ENCODE results near the gene SLC22A17.
A peak's percentile ranks its signal among the peaks of the same experiment; 100 is the strongest.

SLC22A17 gene

DNA sequence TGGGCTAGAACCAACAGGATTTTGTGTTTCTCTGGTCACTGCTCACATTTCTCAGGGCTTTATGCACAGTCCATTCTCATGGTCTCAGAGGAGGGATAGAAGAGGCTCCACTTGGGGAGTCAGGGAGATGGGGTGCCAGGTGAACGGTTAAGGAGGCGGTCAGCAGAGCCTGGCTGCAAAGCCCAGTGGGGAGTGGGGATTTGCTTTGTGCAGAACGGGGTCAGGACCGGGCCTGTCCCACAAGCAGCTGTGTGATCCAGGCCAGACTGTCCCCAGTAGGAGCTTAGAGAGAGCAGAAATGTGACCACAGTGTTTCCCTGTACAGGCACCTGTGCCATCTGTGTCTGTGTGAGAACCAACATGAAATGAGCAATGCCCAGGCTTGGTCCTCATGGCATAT is 28.3 kb upstream of the SLC22A17 start:
- ATAC-seq = no peak

DNA sequence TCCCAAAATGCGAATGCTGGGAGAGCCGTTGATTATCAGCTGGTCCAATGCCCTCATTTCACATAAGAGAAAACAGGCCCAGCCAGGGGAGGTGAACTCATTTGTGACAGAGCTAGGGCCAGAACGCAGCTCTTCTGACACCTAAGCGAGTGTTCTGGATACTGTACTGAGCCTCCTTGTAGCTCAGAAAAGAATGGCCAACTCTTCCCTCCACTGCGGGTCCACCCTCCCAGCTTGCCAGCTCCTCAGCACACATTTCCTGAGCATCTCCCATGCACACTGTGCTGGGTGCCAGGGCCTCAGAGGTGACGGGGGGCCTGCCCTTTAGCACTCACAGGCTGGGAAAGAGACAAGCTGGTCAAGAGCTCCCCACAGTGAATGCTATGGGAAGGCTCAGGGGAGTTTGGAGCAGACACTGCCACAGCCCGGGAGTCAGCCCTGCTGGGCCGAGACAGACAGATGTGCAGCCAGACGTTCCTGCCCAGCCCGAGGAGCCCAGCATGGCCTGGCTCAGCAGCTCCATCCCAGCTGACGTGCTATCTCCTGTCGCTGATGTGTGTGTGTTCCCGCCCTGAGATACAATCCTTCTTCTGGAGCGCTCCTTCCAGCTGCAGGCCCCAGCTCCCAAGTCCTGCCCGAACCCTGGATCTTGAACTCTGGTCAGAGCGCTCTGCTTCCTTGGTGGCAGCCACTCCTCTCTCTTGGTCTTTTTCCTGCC is 27.7 kb upstream of the SLC22A17 start:
- ATAC-seq = no peak

DNA sequence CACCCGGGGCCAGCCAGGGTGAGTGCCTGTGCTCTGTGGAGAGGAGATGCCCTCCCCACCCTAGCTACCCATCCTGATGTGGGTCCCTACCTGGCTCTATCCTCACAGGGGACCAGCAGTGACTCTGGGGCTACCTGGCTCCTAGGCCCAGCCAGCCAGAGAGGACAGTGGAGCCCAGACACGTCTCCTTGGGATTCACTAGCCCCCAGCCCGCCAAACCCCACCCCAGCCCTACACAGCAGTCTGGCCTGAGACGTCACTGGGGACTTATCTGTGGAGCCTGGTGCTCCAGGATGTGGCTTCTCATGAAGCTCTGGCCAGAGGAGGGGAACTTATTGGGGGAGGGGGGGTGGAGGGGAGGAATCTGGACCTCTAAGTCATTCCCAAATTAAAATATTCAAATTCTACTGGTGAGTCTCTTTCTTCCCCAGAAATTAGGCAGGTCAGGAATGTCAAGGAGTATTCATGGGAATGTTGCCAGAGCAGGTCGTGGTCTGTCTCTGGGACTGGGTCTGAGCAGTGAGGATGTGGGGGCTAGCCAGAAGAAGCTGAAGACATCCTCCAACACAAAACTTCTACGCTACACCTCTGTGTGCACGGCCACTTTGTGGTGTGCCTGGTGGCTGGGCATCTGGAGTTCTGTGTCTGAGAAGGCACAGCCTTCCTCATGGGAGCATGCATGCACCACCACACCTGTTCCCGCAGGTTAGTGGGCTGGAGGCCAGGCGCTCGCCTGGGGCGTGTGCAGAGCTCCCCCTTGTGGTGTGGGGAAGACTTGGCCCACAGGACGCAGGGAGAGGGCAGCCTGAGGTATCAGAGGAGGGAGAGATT is 26.9 kb upstream of the SLC22A17 start:
- peak; percentile 77 to 80 for ATAC-seq

DNA sequence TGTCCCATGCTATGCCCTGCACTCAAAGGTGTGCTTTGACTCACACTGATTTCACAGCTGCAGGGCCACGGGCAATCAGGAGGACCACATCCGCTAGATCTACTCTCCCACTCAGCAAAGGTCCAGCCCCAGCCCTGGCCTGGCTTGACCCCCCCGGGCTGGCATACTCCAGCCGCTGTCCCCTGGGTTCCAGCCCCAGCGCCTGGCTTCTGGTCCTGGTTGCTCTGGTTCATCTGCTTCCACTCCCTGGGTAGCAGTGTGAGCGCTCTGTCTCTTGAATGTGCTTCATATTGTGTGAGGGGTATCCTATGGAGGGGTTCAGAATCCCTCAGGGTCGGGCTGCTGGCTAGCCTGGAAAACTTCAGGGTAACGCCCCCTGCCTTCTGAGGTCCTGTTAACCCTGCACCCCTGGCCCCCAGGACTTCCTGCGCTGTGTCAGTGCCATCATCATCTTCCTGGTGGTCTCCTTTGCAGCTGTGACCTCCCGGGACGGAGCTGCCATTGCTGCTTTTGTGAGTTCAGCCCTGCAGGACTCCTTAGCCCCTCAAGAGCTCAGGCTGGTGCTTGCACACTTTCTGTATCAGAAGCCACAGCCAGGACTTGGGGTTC is 26.0 kb upstream of the SLC22A17 start:
- ATAC-seq = no peak

DNA sequence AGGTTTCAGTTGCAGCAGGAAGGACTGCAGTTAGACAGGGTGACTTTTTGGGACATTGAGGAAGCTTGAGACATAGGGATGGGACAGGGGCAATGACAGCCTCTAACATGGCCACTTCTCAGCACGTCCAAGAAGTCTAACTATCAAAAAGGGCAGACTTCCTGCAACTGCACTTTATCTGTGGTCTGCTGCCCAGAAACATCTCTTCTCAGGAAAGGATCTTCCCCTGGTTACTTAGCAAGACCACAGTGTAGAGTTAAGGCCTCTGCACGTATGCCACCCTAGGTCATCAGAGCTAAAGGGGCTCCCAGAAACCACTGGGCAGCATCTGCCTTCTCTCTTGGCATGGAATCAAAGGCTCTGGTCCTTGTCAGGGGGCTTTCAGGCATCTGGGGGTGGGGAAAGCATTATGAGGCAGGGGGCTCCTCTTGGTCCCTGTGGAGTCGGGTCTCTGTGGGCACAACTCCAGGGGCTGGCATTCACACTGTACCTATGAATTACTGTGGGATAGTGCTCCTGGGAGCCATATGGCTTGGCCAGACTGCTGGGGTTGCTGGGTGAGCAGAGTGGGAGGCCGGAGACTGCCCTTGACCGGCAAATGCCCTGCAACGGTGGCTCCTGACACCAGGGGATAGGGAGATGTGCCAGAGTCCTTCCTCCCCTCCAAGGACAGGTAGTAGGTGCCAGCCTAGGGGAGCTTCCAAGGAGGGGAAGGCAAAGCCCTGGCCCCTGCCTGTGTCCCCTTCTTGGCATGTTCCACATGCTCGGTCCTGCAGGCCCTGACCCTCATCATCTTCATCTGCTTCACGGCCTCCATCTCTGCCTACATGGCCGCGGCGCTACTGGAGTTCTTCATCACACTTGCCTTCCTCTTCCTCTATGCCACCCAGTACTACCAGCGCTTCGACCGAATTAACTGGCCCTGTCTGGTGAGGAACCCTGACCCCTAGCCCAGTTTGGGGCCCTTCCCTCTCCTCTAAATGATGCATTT is 25.2 kb upstream of the SLC22A17 start:
- ATAC-seq = no peak

DNA sequence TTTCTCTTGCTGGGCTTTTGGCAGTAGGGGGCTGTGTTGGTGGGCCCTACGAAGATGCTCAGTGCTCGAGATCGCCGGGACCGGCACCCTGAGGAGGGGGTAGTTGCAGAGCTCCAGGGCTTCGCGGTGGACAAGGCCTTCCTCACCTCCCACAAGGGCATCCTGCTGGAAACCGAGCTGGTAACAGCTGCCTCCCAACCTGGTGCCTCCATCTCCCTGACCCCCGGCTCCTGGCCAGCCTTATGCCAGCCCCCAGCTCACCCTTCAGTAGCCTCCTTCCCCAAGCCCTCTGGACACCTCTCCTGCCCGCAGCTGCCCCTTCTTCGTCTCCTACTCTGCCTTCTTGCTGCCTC is 24.5 kb upstream of the SLC22A17 start:
- ATAC-seq = no peak

DNA sequence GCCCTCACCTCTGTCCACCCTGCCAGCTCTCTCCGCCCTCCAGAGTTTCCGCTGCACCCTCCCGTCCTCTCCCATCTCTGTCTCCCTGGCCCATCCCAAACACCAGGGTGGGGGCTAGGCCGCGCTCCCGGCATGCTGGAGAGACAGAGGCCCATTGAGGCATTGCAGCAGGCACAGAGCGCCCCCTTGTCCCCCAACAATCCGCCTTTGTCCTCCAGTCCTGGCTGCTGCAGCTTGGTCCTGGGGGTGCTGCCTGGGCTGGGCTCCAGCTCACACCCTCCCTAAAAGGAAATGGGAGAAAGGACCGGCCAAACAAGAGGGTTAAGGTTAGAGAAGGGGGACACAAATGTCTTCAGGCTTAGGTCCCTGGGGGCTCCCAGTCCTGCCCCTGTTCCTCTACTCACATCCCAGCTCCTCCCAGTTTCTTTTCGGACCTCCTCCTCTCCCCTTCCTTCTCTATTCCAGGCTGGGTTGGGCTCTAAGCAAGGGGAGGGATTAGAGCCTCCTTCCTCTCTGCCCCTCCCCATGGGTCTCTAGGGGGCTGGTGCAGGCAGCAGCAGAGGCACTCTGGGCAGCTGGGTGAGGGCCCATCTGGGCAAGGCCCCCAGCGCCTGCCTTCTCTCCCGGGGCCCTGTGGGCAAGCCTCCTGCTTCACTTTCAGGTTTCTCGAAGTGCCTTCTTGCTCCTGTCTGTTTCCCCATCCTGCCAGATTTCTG is 24.0 kb upstream of the SLC22A17 start, which contains the start of gene CMTM5:
Gene CMTM5, plus strand, starts transcription at position 565 of the 716 bp plus-strand sequence. CDS start 206 bp downstream, outside the sequence.
- no peak for ATAC-seq

DNA sequence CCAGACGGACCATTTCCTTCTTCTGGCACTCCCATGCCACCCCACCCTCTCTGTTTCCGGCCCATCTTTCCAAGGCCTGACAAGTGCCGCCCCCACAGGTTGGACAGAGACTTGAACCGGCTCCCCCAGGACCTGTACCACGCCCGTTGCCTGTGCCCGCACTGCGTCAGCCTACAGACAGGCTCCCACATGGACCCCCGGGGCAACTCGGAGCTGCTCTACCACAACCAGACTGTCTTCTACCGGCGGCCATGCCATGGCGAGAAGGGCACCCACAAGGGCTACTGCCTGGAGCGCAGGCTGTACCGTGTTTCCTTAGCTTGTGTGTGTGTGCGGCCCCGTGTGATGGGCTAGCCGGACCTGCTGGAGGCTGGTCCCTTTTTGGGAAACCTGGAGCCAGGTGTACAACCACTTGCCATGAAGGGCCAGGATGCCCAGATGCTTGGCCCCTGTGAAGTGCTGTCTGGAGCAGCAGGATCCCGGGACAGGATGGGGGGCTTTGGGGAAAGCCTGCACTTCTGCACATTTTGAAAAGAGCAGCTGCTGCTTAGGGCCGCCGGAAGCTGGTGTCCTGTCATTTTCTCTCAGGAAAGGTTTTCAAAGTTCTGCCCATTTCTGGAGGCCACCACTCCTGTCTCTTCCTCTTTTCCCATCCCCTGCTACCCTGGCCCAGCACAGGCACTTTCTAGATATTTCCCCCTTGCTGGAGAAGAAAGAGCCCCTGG is 23.0 kb upstream of the SLC22A17 start:
- no peak for ATAC-seq

DNA sequence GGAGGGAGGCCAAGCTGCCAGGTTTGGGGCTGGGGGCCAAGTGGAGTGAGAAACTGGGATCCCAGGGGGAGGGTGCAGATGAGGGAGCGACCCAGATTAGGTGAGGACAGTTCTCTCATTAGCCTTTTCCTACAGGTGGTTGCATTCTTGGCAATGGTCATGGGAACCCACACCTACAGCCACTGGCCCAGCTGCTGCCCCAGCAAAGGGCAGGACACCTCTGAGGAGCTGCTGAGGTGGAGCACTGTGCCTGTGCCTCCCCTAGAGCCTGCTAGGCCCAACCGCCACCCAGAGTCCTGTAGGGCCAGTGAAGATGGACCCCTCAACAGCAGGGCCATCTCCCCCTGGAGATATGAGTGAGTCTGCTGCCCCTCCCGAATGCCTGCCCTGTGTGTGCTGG is 20.4 kb upstream of the SLC22A17 start:
- no peak for ATAC-seq

DNA sequence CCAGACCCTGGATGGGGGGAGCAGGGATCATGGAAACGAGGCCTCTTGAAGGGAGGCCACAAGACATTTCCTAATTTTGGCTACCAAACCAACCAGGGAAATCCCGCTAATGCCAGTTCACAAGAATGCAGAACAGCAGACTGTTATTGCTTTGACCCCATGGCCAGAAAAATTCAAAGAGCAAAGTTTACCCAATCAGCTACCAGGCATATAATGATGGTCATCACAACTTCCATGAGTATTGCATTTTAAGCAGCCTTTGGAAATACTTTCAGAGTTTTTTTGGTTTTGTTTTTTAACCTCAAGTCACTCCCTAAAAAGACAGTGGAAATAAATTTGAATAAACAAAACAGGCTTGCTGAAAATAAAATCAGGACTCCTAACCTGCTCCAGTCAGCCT is 19.8 kb upstream of the SLC22A17 start, which contains the start of gene IL25:
Gene IL25, plus strand, starts transcription at position 301 of the 400 bp plus-strand sequence.
- no peak for ATAC-seq

DNA sequence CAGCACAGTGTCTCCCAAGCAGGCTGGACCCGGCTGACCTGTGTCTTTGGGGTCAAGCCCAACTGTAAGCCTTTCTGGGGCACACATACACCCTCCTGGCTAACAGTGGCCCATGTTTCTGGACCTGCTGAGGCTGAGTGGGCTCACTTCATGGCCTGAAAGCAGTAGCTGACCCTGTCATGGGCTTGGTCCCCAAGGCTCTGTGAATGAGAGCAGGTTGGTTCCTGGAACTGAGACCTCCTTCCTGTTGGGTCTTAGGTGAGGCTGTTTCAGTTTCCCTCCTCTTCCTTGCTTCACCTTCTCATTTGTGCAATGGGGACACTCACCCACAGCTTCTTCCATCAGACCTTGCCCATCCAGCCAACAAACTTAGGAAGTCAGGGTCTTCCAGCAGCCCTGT is 19.2 kb upstream of the SLC22A17 start:
- no peak for ATAC-seq

DNA sequence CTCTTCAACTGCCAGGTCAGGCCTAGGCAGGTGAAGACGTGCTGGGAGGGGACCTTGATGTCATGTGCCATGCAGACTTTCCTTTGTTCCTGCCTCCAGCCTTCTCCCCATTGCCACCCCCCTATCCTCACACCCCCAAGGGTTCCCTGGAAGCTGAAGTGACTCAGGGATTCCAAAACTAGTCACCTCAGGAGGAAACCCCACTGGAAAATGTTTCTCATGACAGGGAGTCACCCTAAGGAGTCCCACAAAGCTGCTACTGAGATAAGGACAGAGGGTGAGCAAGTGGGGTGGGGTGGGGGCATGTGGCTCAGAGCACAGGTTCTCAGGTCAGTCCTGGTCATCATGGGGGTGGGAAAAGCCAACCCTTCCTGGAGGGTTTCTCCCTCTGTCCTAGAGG is 17.5 kb upstream of the SLC22A17 start:
- no peak for ATAC-seq

DNA sequence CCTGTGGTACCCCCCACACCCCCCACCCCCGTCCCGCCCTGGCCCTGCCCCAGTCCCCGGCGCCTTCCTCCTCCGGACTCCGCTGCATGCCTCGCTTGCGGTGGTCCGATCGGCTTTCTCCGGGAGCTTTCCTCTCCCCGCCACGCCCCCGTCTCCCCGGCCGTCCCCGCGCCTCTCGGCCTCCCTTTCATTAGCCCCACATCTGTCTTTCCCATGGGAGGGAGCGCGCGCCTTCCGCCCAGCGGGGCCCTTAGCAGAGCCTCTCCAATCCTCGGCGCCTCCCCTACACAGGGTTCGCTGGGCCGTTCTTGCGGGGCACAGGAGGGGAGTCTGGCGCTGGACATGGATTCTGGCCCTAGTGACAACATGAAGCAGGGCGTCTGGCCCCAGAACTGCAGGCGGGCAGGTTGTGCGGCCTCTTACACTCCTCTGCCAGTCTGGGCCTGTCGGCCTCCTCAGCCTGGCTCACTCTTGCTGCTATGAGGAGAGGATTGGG is 13.8 kb upstream of the SLC22A17 start:
- no peak for ATAC-seq

DNA sequence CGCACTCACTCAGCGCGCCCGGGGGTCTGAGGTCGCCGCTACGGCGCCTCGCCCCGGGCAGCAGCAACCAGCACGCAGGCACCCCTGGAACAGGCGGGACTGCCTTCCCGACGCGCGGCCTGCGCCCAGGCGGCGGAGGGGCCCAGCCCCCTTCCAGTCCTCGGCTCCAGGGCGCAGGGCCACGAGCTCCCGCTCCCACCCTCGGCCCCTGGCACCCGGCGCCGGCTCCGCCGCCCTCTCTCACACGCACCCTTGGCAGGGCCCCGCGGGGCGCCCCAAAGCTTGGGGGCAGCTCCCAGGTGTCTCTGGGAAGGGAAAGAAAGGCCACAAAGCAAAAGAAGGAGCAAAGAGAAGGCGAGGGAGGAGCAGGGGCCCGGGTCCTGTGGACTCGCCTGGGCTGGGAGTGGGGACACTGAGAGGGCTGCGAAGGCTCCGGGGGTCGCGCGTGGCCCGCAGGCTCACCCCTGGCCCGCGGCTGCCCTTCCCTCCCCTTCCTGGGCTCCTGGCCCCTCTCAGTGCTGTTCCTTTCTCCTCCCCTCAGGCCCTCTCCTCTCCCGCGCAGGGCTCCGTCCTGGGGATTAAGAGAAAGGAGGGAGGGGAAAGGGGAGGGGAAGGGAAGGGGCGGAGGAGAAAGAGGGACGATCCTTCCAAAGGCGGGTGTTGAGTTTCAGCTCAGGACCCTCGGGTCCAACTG is 13.2 kb upstream of the SLC22A17 start:
- no peak for ATAC-seq

DNA sequence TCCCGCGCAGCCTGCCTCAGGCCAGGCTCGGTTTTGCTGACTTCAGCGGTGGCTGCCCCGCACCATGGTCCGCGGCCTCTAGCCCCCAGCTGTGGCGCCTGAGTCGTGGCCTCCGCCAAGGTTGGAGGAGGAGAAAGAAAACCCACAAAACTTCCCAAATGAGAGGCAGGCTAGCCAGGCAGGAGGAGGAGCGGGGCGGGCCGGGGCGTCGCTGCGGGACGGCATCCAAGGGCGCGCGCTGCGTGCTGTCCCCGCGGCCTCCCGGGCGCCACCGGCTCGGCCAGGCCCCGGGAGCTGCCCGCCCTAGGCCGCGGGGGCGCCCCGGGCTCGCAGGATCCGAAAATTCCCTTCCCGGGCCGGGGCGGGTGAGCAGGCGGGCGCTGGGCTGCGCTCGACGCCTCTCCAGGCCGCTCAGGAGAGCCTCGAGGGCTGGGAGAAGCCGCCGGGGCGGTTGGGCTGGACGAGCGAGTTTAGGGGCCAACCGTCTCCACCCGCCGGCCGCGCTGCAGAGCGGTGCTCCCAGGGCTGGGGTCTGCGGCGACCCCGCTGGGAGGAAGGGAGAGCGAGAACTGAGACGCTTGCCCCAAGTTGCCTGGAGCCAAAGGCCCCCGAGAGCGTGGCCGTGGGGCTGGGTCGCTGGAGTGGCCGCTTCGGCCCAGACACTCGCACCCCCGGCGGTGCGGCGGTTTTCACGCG is 12.5 kb upstream of the SLC22A17 start, which contains the start of gene EFS:
Gene EFS, minus strand, starts transcription at position 137 of the 696 bp plus-strand sequence. CDS start 147 bp downstream, outside the sequence.
- no peak for ATAC-seq

DNA sequence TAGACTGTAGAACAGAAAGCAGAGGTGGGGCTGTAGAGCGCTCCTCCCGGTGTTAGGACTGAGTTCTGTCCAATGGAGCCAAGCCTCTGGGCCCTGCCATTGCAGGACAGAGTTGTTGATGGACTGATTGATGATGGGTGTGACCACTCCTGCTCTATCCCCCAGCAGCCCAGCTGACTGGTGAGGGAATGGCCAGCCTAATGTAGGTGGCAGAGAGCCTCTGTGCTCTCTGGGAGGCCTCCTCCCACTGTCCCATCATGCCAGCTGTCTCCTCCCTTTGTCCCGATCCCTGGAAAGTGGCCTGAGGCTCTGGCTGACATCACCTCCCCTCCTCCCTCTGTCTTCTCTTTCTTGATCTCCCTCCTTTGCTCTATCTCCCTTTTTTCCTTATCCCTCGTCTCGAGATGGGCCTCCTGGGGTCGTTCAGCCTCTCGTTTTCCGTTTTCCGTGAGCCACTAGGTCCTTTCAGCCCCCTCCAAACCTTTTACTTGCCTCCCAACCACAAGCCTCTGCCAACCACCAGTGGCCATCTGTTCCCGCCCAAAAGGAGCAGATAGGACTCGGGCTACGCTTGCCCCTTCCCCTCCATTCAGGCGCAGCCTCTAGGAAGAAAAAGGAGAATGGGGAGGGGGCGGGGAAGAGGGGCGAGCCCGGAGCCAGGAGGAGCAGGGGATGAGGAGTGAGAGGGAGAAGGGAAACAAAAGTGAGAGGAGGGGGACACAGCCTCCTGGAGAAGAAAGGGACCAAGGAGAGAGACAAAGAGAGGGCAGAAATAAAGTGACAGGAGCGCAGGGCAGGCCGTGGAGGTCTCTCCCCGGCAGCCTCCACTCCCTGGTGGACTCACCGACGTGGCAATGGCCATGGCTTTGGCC is 11.7 kb upstream of the SLC22A17 start:
- ATAC-seq = no peak

DNA sequence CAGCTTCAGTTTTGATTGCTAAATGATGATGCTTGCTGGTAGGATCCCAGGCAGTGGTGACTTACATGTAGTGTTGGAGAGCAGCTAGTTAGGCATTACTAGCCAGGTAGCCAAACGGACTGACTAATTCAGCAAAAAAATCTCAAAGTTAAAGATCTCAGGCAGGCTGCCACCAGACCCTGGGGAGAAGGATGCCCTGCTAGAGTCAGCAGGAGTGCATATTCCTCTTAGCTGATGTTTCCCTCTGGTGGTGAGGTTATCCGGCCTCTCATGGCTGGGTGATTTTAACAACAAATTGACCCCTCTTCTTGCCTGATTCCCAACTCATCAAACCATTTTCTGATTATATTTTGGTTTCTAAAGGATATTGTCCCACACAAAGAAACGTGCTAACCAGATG is 9.5 kb upstream of the SLC22A17 start:
- no peak for ATAC-seq

DNA sequence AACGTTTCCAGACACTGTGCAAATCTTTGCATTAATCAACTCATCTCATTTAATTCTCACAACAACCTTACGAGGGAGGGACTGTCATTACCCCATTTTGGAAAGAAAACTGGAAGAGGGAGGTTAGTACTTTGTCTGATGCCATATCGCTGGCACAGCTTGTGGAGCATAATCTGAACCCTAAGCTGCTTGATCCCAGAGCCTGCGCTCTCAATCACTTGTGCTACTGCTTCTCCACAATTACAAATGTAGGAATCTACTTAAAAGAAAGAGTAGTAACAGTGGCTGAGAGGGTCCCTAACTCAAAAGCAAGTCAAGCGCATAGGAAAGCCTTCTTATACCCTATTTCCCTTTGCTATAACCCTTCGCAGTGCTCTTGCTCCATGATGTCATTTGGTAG is 9.1 kb upstream of the SLC22A17 start:
- ATAC-seq = no peak
